T-cell (primary cell): Measurements from ENCODE around the gene SH3PXD2B. TPM values are rescaled to one million over a fixed set of nuclear protein-coding genes. Genes with fewer than 3 reads are reported as not detected.

ENCODE experiments used
- ATAC-seq, 4 experiments: fragments of 200-7000 bp in 3 of 4; fragments of 150-1000 bp in 1 of 4; cut with Tn5 transposase; replicated peaks in 1 of 4; 1 replicate in 3 of 4; 2 replicates in 1 of 4; pipeline ENCODE4 v1.10.0; 2021; ENCODE audit warnings: moderate library complexity in 3 of 4, mild to moderate bottlenecking in 2 of 4, moderate number of reproducible peaks in 1 of 4
- CTCF ChIA-PET, 2 donors: fragments of 300-600 bp; sonication (Branson Sonifier 250); formaldehyde crosslinking; loops; one replicate each; lab custom pipeline; 2022; ENCODE audit warnings: antibody characterized with exemption in 2 of 2; lab: Charles Lee
- POLR2A ChIA-PET, 2 donors: fragments of 300-600 bp; sonication (Branson Sonifier 250); formaldehyde crosslinking; loops; one replicate each; lab custom pipeline; 2022; ENCODE audit warnings: antibody characterized with exemption in 2 of 2; lab: Charles Lee
- DNase-seq, 35 experiments: peaks; one replicate each; pipeline versions ENCODE4 v3.0.0 to v3.0.0-alpha.2; 2013 to 2023
- H3K27ac ChIP-seq: one replicate; pipeline ENCODE4 v1.5.1; 2013; ENCODE audit warnings: low read length
- H3K27me3 ChIP-seq, 2 experiments: replicated peaks in 1 of 2; 1 replicate in 1 of 2; 2 replicates in 1 of 2; pipeline versions ENCODE4 v1.6.1 to v1.7.0; 2013; ENCODE audit warnings: low read length in 1 of 2, mixed read lengths in 1 of 2; ENCODE audit not compliant: control insufficient read depth in 2 of 2, insufficient read depth in 2 of 2; ENCODE audit errors: extremely low read depth in 1 of 2
- H3K36me3 ChIP-seq, 2 donors: 1 replicate in 1 of 2; 2 replicates in 1 of 2; pipeline versions ENCODE4 v1.6.1 to v1.7.0; 2013; ENCODE audit warnings: low read length in 1 of 2; ENCODE audit not compliant: control insufficient read depth in 2 of 2, insufficient read depth in 1 of 2; ENCODE audit errors: extremely low read depth in 1 of 2
- H3K4me1 ChIP-seq, 2 experiments: 1 replicate in 1 of 2; 2 replicates in 1 of 2; pipeline versions ENCODE4 v1.6.1 to v1.7.0; 2013; ENCODE audit warnings: low read length in 2 of 2, mixed read lengths in 1 of 2; ENCODE audit not compliant: insufficient read depth in 2 of 2, control insufficient read depth in 1 of 2; ENCODE audit errors: extremely low read depth in 1 of 2
- H3K4me3 ChIP-seq, 2 donors: 1 replicate in 1 of 2; 2 replicates in 1 of 2; pipeline versions ENCODE4 v1.5.1 to v1.7.0; 2013; ENCODE audit warnings: mild to moderate bottlenecking in 2 of 2, low read length in 1 of 2, moderate library complexity in 1 of 2; ENCODE audit not compliant: control insufficient read depth in 1 of 2; ENCODE audit errors: extremely low read depth in 1 of 2
- H3K9me3 ChIP-seq: 2 replicates; pipeline ENCODE4 v1.7.0; 2013
- H3K27ac Mint-ChIP-seq, 2 donors: one replicate each; pipeline ENCODE4 v1.8.0; 2020 to 2021; ENCODE audit warnings: mild to moderate bottlenecking in 2 of 2, mixed read lengths in 2 of 2
- H3K27me3 Mint-ChIP-seq, 2 donors: one replicate each; pipeline ENCODE4 v1.8.0; 2021 to 2022; ENCODE audit warnings: mixed read lengths in 2 of 2
- H3K36me3 Mint-ChIP-seq: one replicate; pipeline ENCODE4 v1.8.0; 2021; ENCODE audit warnings: mixed read lengths
- H3K4me1 Mint-ChIP-seq, 3 donors: one replicate each; pipeline ENCODE4 v1.8.0; 2020 to 2022; ENCODE audit warnings: mixed read lengths in 3 of 3, mild to moderate bottlenecking in 1 of 3
- H3K4me3 Mint-ChIP-seq, 3 donors: one replicate each; pipeline ENCODE4 v1.8.0; 2020 to 2022; ENCODE audit warnings: mild to moderate bottlenecking in 3 of 3, mixed read lengths in 3 of 3, moderate library complexity in 3 of 3
- H3K9me3 Mint-ChIP-seq, 3 donors: one replicate each; pipeline ENCODE4 v1.8.0; 2020 to 2022; ENCODE audit warnings: mixed read lengths in 3 of 3
- WGBS: methylation state at CpG from one replicate; pipeline ENCODE4 v1.1.5; 2013; ENCODE audit warnings: missing lambda C conversion rate; ENCODE audit not compliant: insufficient coverage; 5-methylcytosine and 5-hydroxymethylcytosine counted together
- total RNA-seq, 35 experiments: library from RNA in 6 of 35; stranded (reverse) in 6 of 35; fragments of 120-200 nt in 1 of 35; gene quantifications; one replicate each; pipeline versions ENCODE4 v1.2.1 to v1.2.4 and lab custom pipeline; 2013 to 2026

SH3PXD2B gene
- total RNA-seq, 5 donors from 2014 or later (not counting 1 experiment from before 2014, with no cell fraction given) = 0.15 to 0.69 (median 0.38) TPM

- H3K4me3 Mint-ChIP-seq = no peak overlapping the region
- H3K27me3 Mint-ChIP-seq = peaks cover 7 to 8% of the 10 kb centered on the region in 2 donors
- ATAC-seq (no peak), DNase-seq (no peak)
- no peaks in the 10 kb centered on the region for H3K9me3 Mint-ChIP-seq
- peaks cover 0 to 15% of the 10 kb centered on the region in 2 experiments for H3K27me3 ChIP-seq
- no peak overlapping the region for H3K27ac Mint-ChIP-seq
- H3K4me1 ChIP-seq = no peaks in the 10 kb centered on the region
- H3K36me3 Mint-ChIP-seq = no peaks in the 10 kb centered on the region
- 79% methylated on average over 10 of the region's 12 CpGs for WGBS
- ChIA-PET CTCF (no interaction called here), POLR2A (no interaction called here)
- H3K4me3 ChIP-seq = no peak overlapping the region
- H3K9me3 ChIP-seq = no peaks in the 10 kb centered on the region
- H3K36me3 ChIP-seq = no peaks in the 10 kb centered on the region
- no peak overlapping the region for H3K27ac ChIP-seq
- no peaks in the 10 kb centered on the region for H3K4me1 Mint-ChIP-seq
These were observed 25.8 kb downstream of the SH3PXD2B start for GRCh38 chr5:172428224-172429166.

- Mint-ChIP-seq H3K27me3 (peaks cover 6 to 7% of the 10 kb centered on the region in 2 donors), H3K36me3 (no peaks in the 10 kb centered on the region), H3K4me3 (no peak overlapping the region), H3K27ac (no peak overlapping the region), H3K9me3 (no peaks in the 10 kb centered on the region), H3K4me1 (no peaks in the 10 kb centered on the region)
- no peak for ATAC-seq
- Histone ChIP-seq H3K4me3 (no peak overlapping the region), H3K36me3 (no peaks in the 10 kb centered on the region), H3K27ac (no peak overlapping the region), H3K27me3 (peaks cover 0 to 17% of the 10 kb centered on the region in 2 experiments), H3K9me3 (no peaks in the 10 kb centered on the region), H3K4me1 (no peaks in the 10 kb centered on the region)
- WGBS = 83% methylated on average over 2 of the region's 5 CpGs
- ChIA-PET POLR2A (no interaction called here), CTCF (no interaction called here)
- no peak for DNase-seq
These were observed 27.1 kb downstream of the SH3PXD2B start for GRCh38 chr5:172427202-172427601.

GRCh38 chr5:172426086-172426485 lies 28.2 kb downstream of the SH3PXD2B start:
- H3K4me3 ChIP-seq = no peak overlapping the region
- Mint-ChIP-seq H3K36me3 (no peaks in the 10 kb centered on the region), H3K4me1 (no peaks in the 10 kb centered on the region), H3K27me3 (peaks cover 6 to 7% of the 10 kb centered on the region in 2 donors), H3K4me3 (no peak overlapping the region), H3K27ac (no peak overlapping the region), H3K9me3 (no peaks in the 10 kb centered on the region)
- ChIA-PET POLR2A (no interaction called here), CTCF (no interaction called here)
- no peaks in the 10 kb centered on the region for H3K9me3 ChIP-seq
- no CpG with 5 or more reads among the region's 7 CpGs for WGBS
- ATAC-seq (no peak), DNase-seq (no peak)
- H3K4me1 ChIP-seq = no peaks in the 10 kb centered on the region
- peaks cover 0 to 17% of the 10 kb centered on the region in 2 experiments for H3K27me3 ChIP-seq
- no peaks in the 10 kb centered on the region for H3K36me3 ChIP-seq
- H3K27ac ChIP-seq = no peak overlapping the region

- DNase-seq (no peak), ATAC-seq (no peak)
- H3K36me3 ChIP-seq = no peaks in the 10 kb centered on the region
- H3K9me3 ChIP-seq = no peaks in the 10 kb centered on the region
- CTCF ChIA-PET = interaction anchor here in 1 of 2 donors (0.6 kb wide), 1 partner anchor 514 kb away, joined by 4 read pairs; no protein-coding TSS in a partner anchor
- no peaks in the 10 kb centered on the region for H3K4me1 ChIP-seq
- no peak overlapping the region for H3K4me3 ChIP-seq
- H3K27me3 ChIP-seq = peaks cover 0 to 15% of the 10 kb centered on the region in 2 experiments
- no peak overlapping the region for H3K27ac ChIP-seq
- H3K27me3 Mint-ChIP-seq = peaks cover 6 to 7% of the 10 kb centered on the region in 2 donors
- no peaks in the 10 kb centered on the region for H3K9me3 Mint-ChIP-seq
- POLR2A ChIA-PET = no interaction called here
- H3K27ac Mint-ChIP-seq = no peak overlapping the region
- H3K4me1 Mint-ChIP-seq = no peaks in the 10 kb centered on the region
- H3K36me3 Mint-ChIP-seq = no peaks in the 10 kb centered on the region
- 72% methylated on average over 12 of the region's 12 CpGs for WGBS
- no peak overlapping the region for H3K4me3 Mint-ChIP-seq
These were observed 28.9 kb downstream of the SH3PXD2B start for GRCh38 chr5:172425402-172425801.

- Histone ChIP-seq H3K4me1 (no peaks in the 10 kb centered on the region), H3K27me3 (peaks cover 0 to 14% of the 10 kb centered on the region in 2 experiments), H3K9me3 (no peaks in the 10 kb centered on the region), H3K27ac (no peak overlapping the region), H3K36me3 (no peaks in the 10 kb centered on the region), H3K4me3 (no peak overlapping the region)
- no peak for ATAC-seq
- peaks cover 0 to 2% (median 0%) of the 10 kb centered on the region in 3 donors for H3K4me1 Mint-ChIP-seq
- H3K27me3 Mint-ChIP-seq = peaks cover 6 to 7% of the 10 kb centered on the region in 2 donors
- H3K27ac Mint-ChIP-seq = no peak overlapping the region
- H3K9me3 Mint-ChIP-seq = no peaks in the 10 kb centered on the region
- 85% methylated on average over 5 of the region's 6 CpGs for WGBS
- H3K4me3 Mint-ChIP-seq = no peak overlapping the region
- H3K36me3 Mint-ChIP-seq = no peaks in the 10 kb centered on the region
- POLR2A ChIA-PET = no interaction called here
- no peak for DNase-seq
- CTCF ChIA-PET = no interaction called here
These were observed 29.5 kb downstream of the SH3PXD2B start for GRCh38 chr5:172424808-172425207.

GRCh38 chr5:172424111-172424490 lies 30.2 kb downstream of the SH3PXD2B start:
- POLR2A ChIA-PET = no interaction called here

More at GRCh38 chr5:172424111-172424490, 30.2 kb downstream of the SH3PXD2B start:
- Histone ChIP-seq H3K27ac (no peak overlapping the region), H3K36me3 (no peaks in the 10 kb centered on the region), H3K9me3 (no peaks in the 10 kb centered on the region), H3K4me1 (no peaks in the 10 kb centered on the region), H3K27me3 (peaks cover 0 to 19% of the 10 kb centered on the region in 2 experiments), H3K4me3 (no peak overlapping the region)
- no peak overlapping the region for H3K4me3 Mint-ChIP-seq
- H3K36me3 Mint-ChIP-seq = no peaks in the 10 kb centered on the region
- H3K4me1 Mint-ChIP-seq = peaks cover 0 to 2% (median 0%) of the 10 kb centered on the region in 3 donors
- no peak overlapping the region for H3K27ac Mint-ChIP-seq
- H3K9me3 Mint-ChIP-seq = no peaks in the 10 kb centered on the region
- DNase-seq (no peak), ATAC-seq (no peak)
- H3K27me3 Mint-ChIP-seq = peaks cover 6 to 7% of the 10 kb centered on the region in 2 donors
- WGBS = 96% methylated on average over 2 of the region's 3 CpGs
- CTCF ChIA-PET = no interaction called here
